Activated CD8-positive, alpha-beta memory T cell treated with anti-CD3 and anti-CD28 coated beads for 1 hour (primary cell): ENCODE results near the gene TPM3.
"Not testable (repeated sequence)": the region's sequence is repeated elsewhere in the genome, so short reads cannot be mapped to it uniquely, and the experiment has no call there.

Experiments used
- DNase-seq, 2 donors: peaks; one replicate each; pipeline ENCODE4 v3.0.0-alpha.2; 2020; ENCODE audit warnings: low read depth in 1 of 2; ENCODE audit errors: extremely low read depth in 1 of 2

TPM3 gene

DNA sequence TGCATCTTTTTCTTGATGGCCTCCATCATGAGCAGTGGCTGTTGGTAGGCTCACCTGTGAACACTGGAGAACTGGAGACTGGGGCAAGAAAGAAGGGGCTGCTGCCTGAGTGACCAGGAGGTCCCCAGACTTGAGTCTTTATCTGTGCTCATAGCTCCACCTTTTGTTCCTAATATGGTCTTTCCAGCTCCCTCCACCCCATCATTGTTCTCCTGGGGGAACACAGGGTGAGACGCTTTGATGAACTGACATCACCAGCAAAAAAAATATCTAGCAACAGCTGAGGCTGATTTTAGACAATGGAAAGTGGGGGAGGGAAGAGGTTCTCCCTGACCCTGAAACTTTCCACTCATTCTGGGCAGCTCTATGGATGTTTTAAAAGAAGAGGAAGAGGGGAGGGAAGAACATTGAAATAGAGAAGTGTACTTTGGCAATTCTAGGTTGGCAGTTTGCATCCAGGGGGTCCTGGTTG lies at the start of gene TPM3:
Gene TPM3, minus strand, starts transcription at position 111 of the 472 bp plus-strand sequence. Its CDS starts 82 bp downstream, at position 29.
- no peak for DNase-seq

DNA sequence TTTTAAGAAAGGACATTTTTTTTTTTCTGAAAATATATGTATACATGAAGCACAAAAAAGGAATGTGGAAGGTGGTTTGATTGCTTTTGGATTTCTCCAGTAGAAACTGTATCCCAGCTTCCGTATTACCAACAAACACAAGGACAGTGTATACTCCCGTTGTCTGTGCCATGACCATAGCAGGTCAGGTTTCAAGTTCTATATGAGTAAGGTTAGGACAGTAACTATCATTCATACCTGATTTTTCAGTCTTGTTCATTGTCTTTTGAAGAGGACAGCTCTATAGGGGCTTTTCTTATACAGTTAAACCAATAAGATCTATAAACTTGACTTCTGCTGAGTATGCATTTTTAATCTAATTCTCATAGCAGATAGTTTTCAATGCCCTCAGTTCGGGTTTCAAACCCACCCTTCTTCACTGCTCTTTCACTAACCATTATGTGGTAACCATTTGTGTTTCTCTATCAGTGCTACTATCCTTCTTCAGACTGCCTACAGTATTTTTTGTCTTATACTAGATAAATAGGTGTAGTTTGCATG lies 48.5 kb upstream of the TPM3 start:
- no peak for DNase-seq

DNA sequence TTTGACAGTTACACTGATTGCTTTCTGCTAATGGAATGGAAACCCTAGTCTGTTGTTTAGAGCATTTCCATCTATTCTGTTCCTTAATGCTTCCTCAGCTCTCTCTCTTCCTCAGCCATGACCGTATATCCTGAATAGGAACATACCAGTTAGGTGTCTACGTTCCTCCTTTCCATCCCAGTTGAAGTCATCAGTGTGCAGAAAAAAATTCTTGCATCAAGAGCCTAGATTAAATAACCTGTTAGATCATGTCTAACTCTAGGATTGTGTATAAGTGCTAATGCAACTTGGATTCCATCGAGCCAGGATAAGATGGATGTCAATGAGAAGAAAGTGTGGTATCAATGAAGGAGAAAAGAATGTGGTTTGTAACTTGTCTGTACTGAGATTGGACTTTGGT lies 47.6 kb upstream of the TPM3 start:
- no peak for DNase-seq

DNA sequence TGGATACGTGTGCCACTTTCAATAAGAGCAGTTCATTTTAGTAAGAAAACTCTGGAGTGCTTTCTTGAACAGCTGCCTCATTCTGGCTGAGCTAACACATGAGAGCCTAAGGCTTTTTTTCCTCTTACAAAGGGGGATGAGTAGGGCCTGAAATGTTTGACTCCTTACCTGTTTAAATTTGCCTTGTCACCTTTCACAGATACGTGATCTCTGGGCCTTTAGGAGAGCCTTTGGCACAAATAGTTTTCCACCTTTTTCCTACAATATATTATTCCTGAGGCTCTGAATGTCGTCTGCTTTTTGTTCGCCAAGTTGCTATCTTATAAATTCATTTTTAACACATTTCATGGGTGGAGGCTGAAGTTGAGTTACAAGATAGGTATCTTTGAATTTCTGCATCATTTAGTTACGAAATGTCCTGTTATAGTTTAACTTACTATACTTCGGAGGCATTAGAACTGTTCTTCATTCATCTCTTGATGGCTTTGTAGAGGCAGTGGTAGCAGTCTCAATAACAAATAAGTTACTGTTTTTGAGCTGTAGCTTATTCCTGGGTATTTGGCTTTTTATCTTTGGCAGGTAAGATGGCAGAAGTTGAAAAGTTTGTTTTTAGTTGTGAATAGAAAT lies 46.1 kb upstream of the TPM3 start:
- DNase-seq: no peak

DNA sequence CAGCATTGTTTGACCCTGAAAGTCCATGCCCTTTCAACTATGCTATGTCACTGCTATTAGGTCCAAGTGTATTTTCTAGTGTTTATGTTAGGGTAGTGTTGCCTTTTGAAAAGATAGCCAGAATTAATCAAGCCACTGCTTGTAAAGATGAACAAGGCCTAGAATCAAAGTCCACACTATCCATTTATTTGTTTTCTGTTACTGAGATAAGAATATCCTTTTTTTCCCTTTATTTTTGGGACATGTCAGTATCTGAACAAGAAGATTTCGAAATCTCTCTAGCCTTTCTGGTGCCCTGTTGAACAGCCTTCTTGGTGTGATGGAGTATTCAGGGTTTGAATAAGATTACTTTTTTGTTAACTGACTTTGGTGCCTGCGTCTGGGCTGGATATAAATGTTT lies 45.5 kb upstream of the TPM3 start:
- no peak for DNase-seq

DNA sequence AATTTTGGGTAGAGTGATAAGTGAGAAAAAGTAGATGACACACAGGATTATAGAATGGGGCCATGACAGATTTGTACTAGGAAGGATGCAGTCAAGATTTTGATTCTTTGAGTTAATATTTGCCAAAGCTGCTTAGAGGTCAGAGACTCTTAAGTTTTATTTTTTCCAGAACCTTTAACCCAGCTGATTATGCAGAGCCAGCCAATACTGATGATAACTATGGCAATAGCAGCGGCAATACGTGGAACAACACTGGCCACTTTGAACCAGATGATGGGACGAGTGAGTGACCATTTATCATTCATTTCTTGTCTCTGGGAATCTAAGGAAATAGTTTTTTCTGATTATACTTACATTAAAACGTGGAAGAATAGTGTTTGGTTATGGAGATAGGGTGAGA lies 45.0 kb upstream of the TPM3 start:
- DNase-seq: no peak

DNA sequence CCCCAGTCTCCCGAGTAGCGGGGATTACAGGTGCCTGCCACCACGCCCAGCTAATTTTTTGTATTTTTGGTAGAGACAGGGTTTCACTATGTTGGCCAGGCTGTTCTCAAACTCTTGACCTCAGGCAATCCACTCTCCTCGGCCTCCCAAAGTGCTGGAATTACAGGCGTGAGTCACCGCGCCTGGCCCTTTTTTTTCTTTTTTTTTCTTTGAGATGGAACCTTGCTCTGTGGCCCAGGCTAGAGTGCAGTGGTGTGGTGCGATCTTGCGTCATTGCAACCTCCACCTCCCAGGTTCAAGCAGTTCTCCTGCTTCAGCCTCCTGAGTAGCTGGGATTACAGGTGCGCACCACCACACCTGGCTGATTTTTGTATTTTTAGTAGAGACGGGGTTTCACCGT lies 41.2 kb upstream of the TPM3 start:
- DNase-seq: not testable (repeated sequence)

DNA sequence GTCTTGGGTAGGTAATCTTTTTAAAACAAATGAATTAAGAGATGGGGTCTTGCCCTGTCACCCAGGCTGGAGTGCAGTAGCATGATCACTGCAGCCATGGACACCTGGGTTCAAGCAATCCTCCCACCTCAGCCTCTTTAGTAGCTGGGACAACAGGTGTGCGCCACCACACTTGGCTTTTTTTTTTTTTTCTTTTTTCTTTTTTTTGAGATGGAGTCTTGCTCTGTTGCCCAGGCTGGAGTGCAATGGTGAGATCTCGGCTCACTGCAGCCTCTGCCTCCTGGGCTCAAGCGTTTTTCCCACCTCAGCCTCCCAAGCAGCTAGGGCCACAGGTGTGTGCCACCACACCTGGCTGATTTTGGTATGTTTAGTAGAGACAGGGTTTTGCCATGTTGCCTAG lies 39.2 kb upstream of the TPM3 start:
- not testable (repeated sequence) for DNase-seq

DNA sequence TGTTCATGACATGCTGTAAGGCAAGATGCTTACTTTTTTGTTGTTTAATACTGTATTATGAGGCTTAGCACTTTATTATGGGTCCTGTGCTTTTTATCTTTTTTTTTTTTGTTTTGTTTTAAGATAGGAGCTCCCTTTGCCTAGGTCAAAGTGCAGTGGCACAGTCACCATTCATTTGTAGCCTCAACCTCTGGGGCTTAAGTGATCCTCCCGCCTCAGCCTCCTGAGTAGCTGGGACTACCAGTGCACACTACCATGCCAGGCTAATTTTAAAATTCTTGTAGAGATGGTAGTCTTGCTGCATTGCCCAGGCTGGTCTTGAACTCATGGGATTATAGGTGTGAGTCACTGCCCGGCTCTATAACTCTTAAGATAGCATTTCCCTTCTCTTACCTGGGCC lies 33.5 kb upstream of the TPM3 start:
- DNase-seq: no peak

DNA sequence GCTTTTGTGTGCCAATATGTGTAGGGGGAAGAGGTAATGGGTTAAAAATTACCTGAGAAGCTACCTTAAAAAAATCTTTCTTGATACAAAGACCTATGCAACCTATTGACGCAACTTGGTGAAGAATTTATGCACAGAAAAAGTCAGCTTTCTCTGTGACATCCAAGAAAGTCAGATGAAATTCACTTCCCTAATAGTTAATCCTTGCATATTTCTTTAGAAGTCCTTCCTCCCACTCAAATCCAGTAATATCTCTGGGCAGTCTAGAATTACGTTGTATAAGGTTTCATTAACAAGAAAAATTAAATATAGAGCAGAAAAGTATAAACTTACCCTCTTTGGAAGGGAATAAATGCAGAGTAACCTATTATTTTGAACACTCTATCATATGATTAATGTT lies 31.7 kb upstream of the TPM3 start:
- no peak for DNase-seq

DNA sequence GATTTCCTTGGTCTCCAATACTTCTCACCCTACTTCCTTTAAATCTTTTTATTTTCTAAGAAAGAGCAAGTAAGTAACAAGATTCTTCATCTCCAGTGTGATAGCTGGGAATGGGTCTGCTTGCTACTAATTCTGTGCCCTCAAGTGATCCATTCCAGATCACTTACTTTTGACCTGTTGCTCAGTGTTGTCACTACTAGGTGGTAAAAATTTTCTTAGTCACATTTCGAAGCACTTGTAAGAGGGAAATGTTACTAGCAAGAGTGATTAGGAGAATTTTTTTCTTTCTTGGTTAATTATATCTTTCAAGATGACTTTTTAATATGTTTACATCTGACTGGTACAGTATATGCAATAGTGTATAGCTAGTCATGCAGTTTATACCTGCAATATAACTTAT lies 31.0 kb upstream of the TPM3 start:
- DNase-seq: no peak

DNA sequence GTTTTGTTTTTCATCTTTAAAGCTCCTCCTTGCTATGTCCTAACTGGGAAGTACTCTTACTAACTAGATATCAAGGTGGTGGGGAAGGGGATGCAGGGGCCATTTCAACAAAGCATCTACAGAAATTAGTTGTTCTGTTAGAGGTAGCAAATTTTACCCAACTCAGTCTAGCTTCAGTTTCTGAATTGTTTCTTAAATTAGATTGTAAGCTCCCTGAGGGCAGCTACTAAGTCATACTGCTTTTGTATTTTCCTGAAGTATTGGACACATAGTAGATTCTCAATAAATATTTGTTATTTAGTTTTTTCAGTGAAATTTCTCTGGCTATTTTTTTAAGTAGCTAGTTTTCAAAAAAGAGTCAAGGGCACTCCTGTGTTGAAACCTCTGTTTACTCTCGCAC lies 30.6 kb upstream of the TPM3 start:
- no peak for DNase-seq

DNA sequence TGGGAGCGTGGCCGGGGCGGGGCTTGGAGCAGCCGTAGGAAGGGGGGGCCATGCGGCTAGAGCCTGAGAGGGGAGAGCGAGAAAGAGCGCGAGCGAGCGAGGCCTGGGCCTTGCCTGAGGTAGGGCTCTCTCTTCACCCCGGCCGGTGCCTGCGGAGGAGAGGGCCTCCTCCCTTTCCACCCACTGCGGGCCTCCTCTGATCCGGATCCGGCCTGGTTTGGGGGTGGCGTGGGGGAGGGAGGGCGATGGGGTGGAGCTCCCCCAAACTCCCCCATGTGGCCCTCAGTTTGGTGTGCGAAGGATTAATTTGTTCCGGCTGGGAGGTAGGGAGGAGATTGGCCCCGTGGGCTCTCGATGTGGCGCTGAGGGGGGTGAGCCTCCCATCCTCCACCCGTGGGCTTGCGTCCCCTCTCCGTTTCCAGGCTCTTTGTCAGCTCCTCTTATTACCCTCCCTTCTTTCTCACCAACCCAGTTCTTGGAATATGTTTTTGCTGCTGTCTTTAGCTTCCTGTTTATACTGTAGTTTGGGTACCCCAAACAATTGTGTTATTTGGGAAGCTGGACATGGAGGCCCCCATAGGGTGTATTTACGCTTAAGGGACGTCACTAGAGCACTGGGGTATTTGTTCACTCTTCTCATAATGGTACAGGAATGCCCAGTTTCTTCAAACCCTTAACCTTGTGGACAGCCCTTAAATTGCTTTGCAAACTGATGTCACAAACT lies 29.5 kb upstream of the TPM3 start:
- peak; percentile 49 to 58 for DNase-seq

DNA sequence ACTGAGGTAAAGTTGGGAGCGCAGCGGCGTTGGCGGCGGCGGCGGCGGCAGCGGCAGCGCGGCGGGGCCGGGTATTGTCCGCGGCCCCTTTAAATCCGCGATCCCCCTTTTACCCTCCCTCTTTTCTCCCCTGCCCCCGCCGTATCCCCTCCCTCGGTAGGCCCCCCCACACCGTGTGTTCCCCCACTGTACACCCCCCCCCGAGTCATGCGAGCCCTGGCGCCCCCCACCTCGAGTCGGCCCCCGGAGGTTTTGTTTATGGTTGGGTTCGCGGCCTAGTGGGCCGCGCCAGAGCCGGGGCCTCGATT lies 29.0 kb upstream of the TPM3 start:
- no peak for DNase-seq

DNA sequence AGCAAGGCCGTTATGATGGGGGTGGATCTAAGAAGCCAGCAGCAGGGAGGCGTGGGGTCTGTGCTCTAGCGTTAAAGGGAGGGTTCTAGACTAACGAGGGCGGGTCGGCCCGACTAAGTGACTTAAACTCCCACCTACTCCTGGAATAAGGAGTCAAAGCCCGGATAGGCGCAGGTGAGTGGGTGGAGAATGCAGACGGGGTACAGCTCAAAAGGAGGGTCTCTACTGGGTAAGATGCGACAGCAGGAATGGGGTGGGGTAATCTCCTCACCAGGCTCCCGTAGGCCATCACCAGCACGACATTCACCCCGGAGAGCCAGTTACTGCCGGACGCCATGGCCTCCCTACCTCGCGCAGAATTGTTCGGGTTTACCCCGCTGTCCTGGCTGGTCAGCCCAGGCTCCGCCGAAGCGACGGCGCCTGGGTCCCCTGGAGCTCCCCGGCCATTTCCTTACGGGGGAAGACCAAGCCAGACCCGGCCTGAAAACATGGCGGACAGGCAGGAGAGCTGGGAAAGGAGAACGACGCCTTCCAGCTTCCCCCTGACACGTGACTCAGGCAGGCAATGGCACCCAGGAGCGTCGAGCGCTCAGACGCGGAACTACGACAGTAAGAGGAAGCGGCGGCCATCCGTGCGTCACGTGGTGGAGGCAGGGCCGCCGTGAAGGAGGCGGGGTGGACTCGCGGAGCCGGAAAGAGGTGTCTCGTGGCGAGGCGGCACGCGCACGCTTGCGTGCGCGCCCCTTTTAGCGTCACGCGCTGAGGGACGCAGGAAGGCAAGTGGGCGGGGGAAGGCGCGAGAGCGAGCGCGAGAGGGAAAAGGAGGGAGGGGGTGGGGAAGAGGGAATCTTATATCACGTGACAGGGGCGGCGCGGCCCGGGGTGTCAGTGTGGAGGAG lies 28.4 kb upstream of the TPM3 start, which contains the start of gene UBAP2L:
Gene UBAP2L, plus strand, starts transcription at position 885 of the 899 bp plus-strand sequence. CDS start 4,169 bp downstream, outside the sequence.
- peak; percentile 95 to 98 for DNase-seq

DNA sequence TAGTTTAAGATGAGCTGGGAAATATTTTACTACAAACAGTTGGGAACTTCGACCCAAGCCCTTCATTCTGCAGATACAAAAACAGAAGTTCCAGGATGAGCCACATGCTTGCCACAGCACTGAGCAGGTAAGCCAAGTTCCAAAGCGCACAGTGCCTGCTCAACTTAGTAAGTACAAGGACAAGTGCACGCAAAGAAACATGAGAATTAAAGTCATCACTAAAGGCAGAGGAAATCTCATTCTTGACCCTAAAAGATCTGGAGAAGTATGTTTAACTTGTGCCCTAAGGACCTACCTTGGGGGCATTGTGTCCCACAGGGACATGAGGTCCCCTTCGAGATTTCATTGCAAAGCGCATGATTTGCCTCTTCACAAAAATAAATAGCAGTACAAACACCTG lies 27.6 kb upstream of the TPM3 start:
- DNase-seq: no peak

DNA sequence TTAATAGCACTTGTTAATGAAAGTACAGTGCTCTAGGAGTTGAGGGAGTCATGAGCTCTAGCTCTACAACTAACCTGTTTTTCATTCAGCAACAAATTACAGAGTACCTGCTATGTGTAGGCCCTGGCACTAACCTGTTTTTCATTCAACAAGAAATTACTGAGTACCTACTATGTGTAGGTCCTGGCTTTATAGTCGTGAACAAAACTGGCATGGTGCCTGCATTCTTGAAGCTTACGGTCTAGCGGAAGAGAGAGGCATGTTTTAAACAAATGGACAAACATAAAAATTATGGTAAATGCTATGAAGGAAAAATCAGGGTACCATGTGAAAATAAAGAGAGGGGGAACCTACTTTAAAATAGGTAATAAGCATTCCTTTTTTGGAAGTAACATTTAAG lies 26.6 kb upstream of the TPM3 start:
- no peak for DNase-seq

DNA sequence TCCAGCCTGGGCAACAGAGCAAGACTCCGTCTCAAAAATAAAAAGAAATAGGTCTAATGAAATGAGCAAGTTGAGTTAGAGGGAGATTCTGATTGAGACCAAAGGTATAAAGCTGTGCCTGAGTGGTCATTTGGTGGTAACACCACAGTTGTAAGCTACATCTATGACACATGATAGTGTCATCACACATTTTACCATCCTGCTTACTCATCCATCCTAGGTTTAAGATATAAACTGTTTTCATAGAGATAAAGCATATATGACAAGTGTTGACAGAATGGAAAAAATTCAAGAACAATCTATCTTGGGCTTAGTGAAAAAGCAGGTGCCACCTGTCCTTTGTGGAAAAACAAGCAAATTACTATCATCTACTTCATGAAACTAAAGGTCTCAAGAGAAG lies 21.4 kb upstream of the TPM3 start:
- no peak for DNase-seq

DNA sequence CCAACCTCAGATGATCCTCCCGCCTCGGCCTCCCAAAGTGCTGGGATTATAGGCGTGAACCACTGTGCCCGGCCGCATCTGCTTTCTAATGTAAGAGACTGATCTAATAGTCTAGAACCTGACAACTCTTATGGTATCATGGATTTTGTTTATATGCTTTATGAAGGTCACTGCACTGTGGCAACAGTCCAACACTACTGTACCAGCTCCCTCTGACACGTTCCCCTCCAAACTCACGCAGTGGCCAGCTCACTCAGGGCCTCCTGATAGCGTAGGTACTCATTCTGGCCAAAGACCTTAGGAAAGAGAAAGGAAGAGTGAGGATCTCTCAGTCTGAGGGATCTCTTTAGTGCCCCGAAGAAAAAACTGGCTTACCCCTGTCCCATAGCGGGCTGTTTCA lies 20.2 kb upstream of the TPM3 start:
- DNase-seq: no peak

DNA sequence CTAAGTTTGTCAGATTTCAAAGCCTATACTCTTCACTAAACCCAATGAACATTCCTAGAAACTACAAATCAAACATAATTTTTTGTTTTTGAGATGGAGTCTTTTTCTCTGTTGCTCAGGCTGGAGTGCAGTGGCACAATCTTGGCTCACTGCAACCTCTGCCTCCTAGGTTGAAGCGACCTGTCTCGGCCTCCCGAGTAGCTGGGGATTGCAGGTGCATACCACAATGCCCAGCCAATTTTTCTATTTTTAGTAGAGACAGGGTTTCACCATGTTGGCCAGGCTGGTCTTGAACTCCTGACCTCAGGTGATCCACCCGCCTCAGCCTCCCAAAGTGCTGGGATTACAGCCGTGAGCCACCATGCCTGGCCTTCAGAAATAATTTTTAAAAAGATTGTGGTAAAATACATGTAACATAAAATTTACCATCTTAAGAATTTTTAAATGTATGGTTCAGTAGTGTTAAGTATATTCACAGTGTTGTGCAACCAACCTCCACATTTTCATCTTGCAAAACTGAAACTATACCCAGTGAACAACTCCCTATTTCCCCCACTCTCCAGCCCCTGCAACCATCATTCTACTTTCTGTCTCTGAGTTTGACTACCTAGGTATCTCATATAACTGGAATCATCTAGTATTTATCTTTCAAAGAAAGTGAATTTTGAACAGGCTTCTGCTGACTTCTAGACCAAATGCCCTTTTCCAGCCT lies 16.9 kb upstream of the TPM3 start:
- DNase-seq: no peak

DNA sequence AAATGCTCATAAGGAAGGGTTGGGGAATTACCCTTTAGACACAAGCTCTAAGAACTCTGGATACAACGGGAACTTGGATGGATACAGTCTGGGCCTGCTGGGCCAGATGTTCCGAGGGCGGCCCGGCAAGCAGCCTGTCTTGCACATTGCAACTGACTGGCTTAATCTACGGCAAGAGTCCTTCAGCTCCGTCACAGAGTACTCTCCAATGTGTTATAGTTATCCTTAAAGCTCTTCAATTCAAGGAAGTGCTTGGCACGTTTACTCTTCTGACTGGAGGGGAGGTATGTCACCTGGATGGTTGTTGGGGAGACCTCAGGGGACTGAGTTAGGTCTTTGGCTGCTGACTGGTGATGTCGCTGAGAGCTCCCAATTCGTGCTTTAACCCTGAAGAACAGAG lies 15.4 kb upstream of the TPM3 start:
- no peak for DNase-seq
